Skeletal muscle satellite cell (primary cell): ENCODE data around the gene CXorf58.
"Not testable (repeated sequence)": the region's sequence is repeated elsewhere in the genome, so short reads cannot be mapped to it uniquely, and the experiment has no call there.

Source experiments
- H3K27me3 ChIP-seq: 2 replicates; pipeline ENCODE4 v1.7.0; 2013; ENCODE audit warnings: low read length; ENCODE audit not compliant: control insufficient read depth, insufficient read depth
- H3K36me3 ChIP-seq: 2 replicates; pipeline ENCODE4 v1.7.0; 2013; ENCODE audit warnings: mild to moderate bottlenecking, control low read depth, low read length; ENCODE audit not compliant: insufficient read depth
- H3K4me1 ChIP-seq: 2 replicates; pipeline ENCODE4 v1.7.0; 2013; ENCODE audit warnings: low read length; ENCODE audit not compliant: control insufficient read depth, insufficient read depth
- H3K4me2 ChIP-seq: 2 replicates; pipeline ENCODE4 v1.7.0; 2013; ENCODE audit warnings: mild to moderate bottlenecking, low read length
- H3K4me3 ChIP-seq: 2 replicates; pipeline ENCODE4 v1.7.0; 2013; ENCODE audit warnings: low read length
- H3K9ac ChIP-seq: 2 replicates; pipeline ENCODE4 v1.7.0; 2013; ENCODE audit warnings: mild to moderate bottlenecking, low read depth, low read length, moderate library complexity
- H3K9me3 ChIP-seq: replicated peaks from 2 replicates; pipeline ENCODE4 v1.7.0; 2013; ENCODE audit warnings: mild to moderate bottlenecking, control low read depth, low read length

CXorf58 gene

DNA sequence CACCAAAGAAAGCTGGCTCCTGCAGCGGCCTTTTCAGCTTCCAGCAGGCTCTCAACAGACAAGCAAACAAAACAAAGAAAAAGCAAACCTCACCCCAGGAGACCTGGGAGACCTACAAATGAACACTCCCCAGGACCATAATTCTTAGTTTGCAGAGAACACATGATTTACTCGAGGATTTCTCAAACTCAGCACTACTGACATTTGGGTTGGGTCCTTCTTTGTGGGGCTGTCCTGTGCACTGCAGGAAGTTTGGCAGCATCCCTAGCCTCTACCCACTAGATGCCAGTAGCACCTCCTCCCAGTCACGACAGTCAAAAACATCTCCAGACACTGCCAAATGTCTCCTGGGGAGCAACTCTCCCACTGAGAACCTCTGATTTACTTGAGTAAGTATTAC is 22.0 kb upstream of the CXorf58 start:
- Histone ChIP-seq H3K9me3 (no peaks in the 10 kb centered on the region), H3K36me3 (no peaks in the 10 kb centered on the region)

GRCh38 chrX:23887451-23887850 is 20.4 kb upstream of the CXorf58 start:
- H3K27me3 ChIP-seq: no peaks in the 10 kb centered on the region
- no peak overlapping the region for H3K9ac ChIP-seq
- H3K9me3 ChIP-seq: no peaks in the 10 kb centered on the region
- H3K4me2 ChIP-seq: no peak overlapping the region
- H3K4me1 ChIP-seq: peaks cover 30% of the 10 kb centered on the region
- no peaks in the 10 kb centered on the region for H3K36me3 ChIP-seq
- no peak overlapping the region for H3K4me3 ChIP-seq

More for the DNA sequence above, 22.0 kb upstream of the CXorf58 start:
- H3K27me3 ChIP-seq: no peaks in the 10 kb centered on the region
- H3K4me3 ChIP-seq: no peak overlapping the region
- peaks cover 30% of the 10 kb centered on the region for H3K4me1 ChIP-seq
- no peak overlapping the region for H3K9ac ChIP-seq
- H3K4me2 ChIP-seq: no peak overlapping the region

DNA sequence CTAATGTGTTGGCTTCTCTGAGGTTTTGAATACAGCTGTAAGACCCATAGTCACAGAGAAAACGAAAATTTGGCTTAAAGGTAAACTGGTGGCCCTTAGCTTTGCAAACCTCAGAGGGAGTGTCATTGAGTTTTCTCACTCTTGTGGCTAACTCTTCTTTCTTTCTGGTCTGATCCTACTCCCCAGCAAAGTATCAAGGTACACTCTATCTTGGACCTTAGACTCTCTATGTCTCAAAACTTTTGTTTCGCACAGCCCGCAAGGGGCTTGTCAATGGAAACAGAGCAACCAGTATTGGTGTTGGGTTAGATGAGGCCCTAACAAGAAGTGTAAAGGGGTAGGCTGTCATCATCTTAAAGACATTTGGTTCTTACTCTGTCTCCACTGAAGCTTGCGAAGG is 19.9 kb upstream of the CXorf58 start:
- Histone ChIP-seq H3K4me2 (no peak overlapping the region), H3K36me3 (no peaks in the 10 kb centered on the region), H3K4me1 (peaks cover 30% of the 10 kb centered on the region), H3K27me3 (no peaks in the 10 kb centered on the region), H3K9ac (no peak overlapping the region), H3K9me3 (no peaks in the 10 kb centered on the region), H3K4me3 (no peak overlapping the region)

GRCh38 chrX:23888887-23889501 is 18.8 kb upstream of the CXorf58 start:
- Histone ChIP-seq H3K9ac (peak overlapping the region; percentile 30), H3K36me3 (no peaks in the 10 kb centered on the region), H3K9me3 (no peaks in the 10 kb centered on the region), H3K4me2 (peak overlapping the region; percentile 35), H3K4me1 (peaks cover 21% of the 10 kb centered on the region), H3K4me3 (no peak overlapping the region), H3K27me3 (no peaks in the 10 kb centered on the region)

GRCh38 chrX:23890933-23891332 is 16.9 kb upstream of the CXorf58 start:
- Histone ChIP-seq H3K9me3 (no peaks in the 10 kb centered on the region), H3K4me2 (no peak overlapping the region), H3K9ac (no peak overlapping the region), H3K36me3 (no peaks in the 10 kb centered on the region), H3K27me3 (no peaks in the 10 kb centered on the region), H3K4me1 (peaks cover 8% of the 10 kb centered on the region), H3K4me3 (no peak overlapping the region)

DNA sequence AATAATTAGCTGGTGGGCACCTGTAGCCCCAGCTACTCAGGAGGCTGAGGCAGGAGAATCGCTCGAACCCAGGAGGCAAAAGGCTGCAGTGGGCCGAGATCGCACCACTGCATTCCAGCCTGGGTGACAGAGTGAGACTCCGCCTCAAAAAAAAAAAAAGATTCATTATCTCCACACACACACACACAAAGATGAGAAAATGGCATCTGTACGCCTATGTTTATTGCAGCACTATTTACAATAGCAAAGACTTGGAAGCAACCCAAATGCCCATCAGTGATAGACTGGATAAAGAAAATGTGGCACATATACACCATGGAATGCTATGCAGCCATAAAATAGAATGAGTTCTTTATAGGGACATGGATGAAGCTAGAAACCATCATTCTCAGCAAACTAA is 12.8 kb upstream of the CXorf58 start:
- H3K4me2 ChIP-seq, H3K27me3 ChIP-seq, H3K9ac ChIP-seq, H3K9me3 ChIP-seq, H3K4me3 ChIP-seq, H3K36me3 ChIP-seq: not testable (repeated sequence)
- peaks cover 16% of the 10 kb centered on the region for H3K4me1 ChIP-seq

GRCh38 chrX:23896539-23896938 is 11.3 kb upstream of the CXorf58 start:
- H3K36me3 ChIP-seq, H3K4me2 ChIP-seq, H3K9me3 ChIP-seq, H3K27me3 ChIP-seq, H3K4me3 ChIP-seq, H3K9ac ChIP-seq: not testable (repeated sequence)
- peaks cover 32% of the 10 kb centered on the region for H3K4me1 ChIP-seq

- Histone ChIP-seq H3K27me3 (no peaks in the 10 kb centered on the region), H3K9ac (no peak overlapping the region), H3K9me3 (no peaks in the 10 kb centered on the region), H3K4me3 (no peak overlapping the region), H3K4me2 (no peak overlapping the region), H3K4me1 (peaks cover 35% of the 10 kb centered on the region), H3K36me3 (no peaks in the 10 kb centered on the region)
Observed at GRCh38 chrX:23896981-23897380, 10.8 kb upstream of the CXorf58 start.

GRCh38 chrX:23898412-23898959 is 9.3 kb upstream of the CXorf58 start:
- Histone ChIP-seq H3K9ac (peak overlapping the region; percentile 38), H3K4me2 (peak overlapping the region; percentile 43), H3K9me3 (no peaks in the 10 kb centered on the region), H3K27me3 (no peaks in the 10 kb centered on the region), H3K36me3 (no peaks in the 10 kb centered on the region), H3K4me1 (peaks cover 39% of the 10 kb centered on the region), H3K4me3 (no peak overlapping the region)

GRCh38 chrX:23900220-23900797 is 7.5 kb upstream of the CXorf58 start:
- H3K4me2 ChIP-seq: no peak overlapping the region
- H3K9ac ChIP-seq: no peak overlapping the region
- no peak overlapping the region for H3K4me3 ChIP-seq
- H3K27me3 ChIP-seq: no peaks in the 10 kb centered on the region
- H3K36me3 ChIP-seq: no peaks in the 10 kb centered on the region
- H3K9me3 ChIP-seq: no peaks in the 10 kb centered on the region
- peaks cover 39% of the 10 kb centered on the region for H3K4me1 ChIP-seq

GRCh38 chrX:23901060-23901459 is 6.7 kb upstream of the CXorf58 start:
- H3K9ac ChIP-seq: peak overlapping the region; percentile 44
- H3K9me3 ChIP-seq: no peaks in the 10 kb centered on the region
- no peak overlapping the region for H3K4me2 ChIP-seq

DNA sequence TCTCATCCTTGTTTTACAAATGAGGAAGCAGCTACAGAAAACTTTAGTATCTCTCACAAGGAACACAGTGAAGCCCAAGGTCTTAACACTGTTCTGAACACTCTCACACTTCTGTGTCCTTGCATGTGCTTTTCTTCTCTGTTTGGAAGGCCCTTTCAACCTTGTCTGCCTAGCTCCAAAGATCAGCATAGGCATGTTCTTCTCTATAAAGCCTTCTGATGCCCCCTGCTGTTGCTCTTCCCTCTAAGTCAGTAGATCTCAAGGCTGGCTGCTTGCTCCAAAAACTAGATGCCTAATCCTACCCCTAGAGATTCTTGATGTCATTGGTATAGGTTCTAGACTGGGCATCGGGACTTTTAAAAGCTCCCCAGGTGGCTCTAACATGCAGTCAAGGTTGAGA is 6.0 kb upstream of the CXorf58 start:
- H3K4me2 ChIP-seq: peak overlapping the region; percentile 43
- no peaks in the 10 kb centered on the region for H3K27me3 ChIP-seq
- peaks cover 41% of the 10 kb centered on the region for H3K4me1 ChIP-seq
- H3K4me3 ChIP-seq: no peak overlapping the region
- no peaks in the 10 kb centered on the region for H3K36me3 ChIP-seq
- H3K9me3 ChIP-seq: no peaks in the 10 kb centered on the region
- peak overlapping the region; percentile 44 for H3K9ac ChIP-seq

More at GRCh38 chrX:23901060-23901459, 6.7 kb upstream of the CXorf58 start:
- Histone ChIP-seq H3K36me3 (no peaks in the 10 kb centered on the region), H3K4me3 (no peak overlapping the region), H3K27me3 (no peaks in the 10 kb centered on the region), H3K4me1 (peaks cover 39% of the 10 kb centered on the region)
